Measurements from ENCODE around the gene CDCA4. TPM values are rescaled to one million over a fixed set of nuclear protein-coding genes. Genes with fewer than 3 reads are reported as not detected.
"Not testable (repeated sequence)": the region's sequence is repeated elsewhere in the genome, so short reads cannot be mapped to it uniquely, and the experiment has no call there.

Gene CDCA4
- total RNA-seq, 2 experiments from 2014 or later: 57.1 to 57.5 TPM

GRCh38 chr14:105042813-105043212 lies 21.9 kb upstream of the CDCA4 start:
- H3K36me3 Mint-ChIP-seq (ENCODE audit: low read depth): no peaks in the 10 kb centered on the region
- H3K4me1 Mint-ChIP-seq: peaks cover 13% of the 10 kb centered on the region
- no peak overlapping the region for H3K4me3 Mint-ChIP-seq
- ChIA-PET CTCF (interaction anchor here (1.3 to 5.8 kb wide), 6 partner anchors 9 to 309 kb away, joined by 3 to 73 read pairs (median 43); partner anchors contain the start of genes CDCA4 and GPR132), POLR2A (interaction anchor here (1.0 to 6.3 kb wide), 3 partner anchors 15 to 23 kb away, joined by 3 to 52 read pairs (median 6); partner anchors contain the start of gene CDCA4)
- peaks cover 5% of the 10 kb centered on the region for H3K27me3 Mint-ChIP-seq
- H3K27ac Mint-ChIP-seq: no peak overlapping the region
- no peaks in the 10 kb centered on the region for H3K9me3 Mint-ChIP-seq
- no peak for DNase-seq

- H3K27me3 Mint-ChIP-seq: peaks cover 5% of the 10 kb centered on the region
- H3K4me3 Mint-ChIP-seq: no peak overlapping the region
- peaks cover 13% of the 10 kb centered on the region for H3K4me1 Mint-ChIP-seq
- H3K27ac Mint-ChIP-seq: no peak overlapping the region
- CTCF ChIA-PET: interaction anchor here (4.6 kb wide), 1 partner anchor 13 kb away, joined by 14 read pairs; no protein-coding TSS in a partner anchor
- DNase-seq: no peak
- no peaks in the 10 kb centered on the region for H3K9me3 Mint-ChIP-seq
- POLR2A ChIA-PET: interaction anchor here (1.0 to 6.3 kb wide), 4 partner anchors 14 to 23 kb away, joined by 3 to 52 read pairs (median 4); partner anchors contain the start of gene CDCA4
- H3K36me3 Mint-ChIP-seq (ENCODE audit: low read depth): no peaks in the 10 kb centered on the region
These were observed 21.2 kb upstream of the CDCA4 start for GRCh38 chr14:105041841-105042765.

DNA sequence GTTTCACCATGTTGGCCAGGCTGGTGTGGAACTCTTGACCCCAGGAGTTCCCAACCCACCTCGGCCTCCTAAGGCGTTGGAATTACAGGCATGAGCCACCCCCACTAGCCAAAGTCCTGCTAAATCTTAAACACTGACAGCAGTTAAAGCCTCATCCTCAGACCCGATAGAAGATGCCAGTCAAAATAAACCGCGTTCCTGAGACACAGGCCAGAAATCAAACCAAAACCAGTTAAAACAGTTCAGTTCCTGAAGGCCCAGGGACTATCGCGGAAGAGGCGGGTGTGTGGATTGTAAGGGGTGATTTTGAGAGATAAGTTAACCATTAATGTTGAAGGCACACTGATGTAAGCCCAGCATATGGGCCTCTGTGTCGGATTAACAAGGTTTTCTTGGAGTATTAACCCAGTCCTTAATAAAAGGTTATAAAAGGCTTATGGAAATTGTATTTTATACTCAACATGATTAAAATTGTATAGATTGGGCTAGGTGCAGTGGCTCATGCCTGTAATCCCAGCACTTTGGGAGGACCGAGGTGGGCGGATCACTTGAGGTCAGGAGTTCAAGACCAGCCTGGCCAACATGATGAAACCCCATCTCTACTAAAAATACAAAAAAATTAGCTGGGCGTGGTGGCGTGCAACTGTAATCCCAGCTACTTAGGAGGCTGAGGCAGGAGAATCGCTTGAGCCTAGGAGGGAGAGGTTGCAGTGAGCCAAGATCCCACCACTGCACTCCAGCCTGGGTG lies 18.7 kb upstream of the CDCA4 start:
- POLR2A ChIA-PET: interaction anchor here (1.1 to 1.2 kb wide), 2 partner anchors 18 to 19 kb away, joined by 3 read pairs; partner anchors contain the start of gene CDCA4
- DNase-seq: no peak
- peaks cover 3% of the 10 kb centered on the region for H3K4me1 Mint-ChIP-seq
- no peak overlapping the region for H3K4me3 Mint-ChIP-seq
- H3K27ac Mint-ChIP-seq: no peak overlapping the region
- CTCF ChIA-PET: interaction anchor here (1.4 kb wide), 1 partner anchor 51 kb away, joined by 4 read pairs; no protein-coding TSS in a partner anchor
- H3K9me3 Mint-ChIP-seq: no peaks in the 10 kb centered on the region
- no peaks in the 10 kb centered on the region for H3K36me3 Mint-ChIP-seq (ENCODE audit: low read depth)
- H3K27me3 Mint-ChIP-seq: peaks cover 4% of the 10 kb centered on the region

DNA sequence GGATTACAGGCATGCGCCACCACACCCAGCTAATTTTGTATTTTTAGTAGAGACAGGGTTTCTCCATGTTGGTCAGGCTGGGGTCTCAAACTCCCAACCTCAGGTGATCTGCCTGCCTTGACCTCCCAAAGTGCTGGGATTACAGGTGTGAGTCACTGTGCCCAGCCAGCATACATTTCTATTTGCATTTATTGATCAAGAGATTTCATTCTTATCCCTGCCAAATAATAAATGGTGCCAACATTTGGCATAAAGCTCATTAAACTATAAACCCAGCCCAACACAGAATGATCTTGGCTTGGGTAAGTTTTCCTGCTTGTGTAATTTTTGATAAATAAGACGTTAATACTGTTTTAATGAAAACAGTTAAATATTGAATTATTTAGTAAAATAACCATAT lies 14.7 kb upstream of the CDCA4 start:
- not testable (repeated sequence) for H3K4me3 Mint-ChIP-seq; DNase-seq; H3K27ac Mint-ChIP-seq; H3K9me3 Mint-ChIP-seq; H3K36me3 Mint-ChIP-seq (ENCODE audit: low read depth); H3K27me3 Mint-ChIP-seq
- ChIA-PET POLR2A (interaction anchor here (1.6 kb wide), 3 partner anchors 10 to 17 kb away, joined by 4 to 9 read pairs (median 7); partner anchors contain the start of gene CDCA4), CTCF (interaction anchor here (0.7 to 3.3 kb wide), 3 partner anchors 9 to 60 kb away, joined by 3 to 27 read pairs (median 3); no protein-coding TSS in a partner anchor)
- peaks cover 17% of the 10 kb centered on the region for H3K4me1 Mint-ChIP-seq

DNA sequence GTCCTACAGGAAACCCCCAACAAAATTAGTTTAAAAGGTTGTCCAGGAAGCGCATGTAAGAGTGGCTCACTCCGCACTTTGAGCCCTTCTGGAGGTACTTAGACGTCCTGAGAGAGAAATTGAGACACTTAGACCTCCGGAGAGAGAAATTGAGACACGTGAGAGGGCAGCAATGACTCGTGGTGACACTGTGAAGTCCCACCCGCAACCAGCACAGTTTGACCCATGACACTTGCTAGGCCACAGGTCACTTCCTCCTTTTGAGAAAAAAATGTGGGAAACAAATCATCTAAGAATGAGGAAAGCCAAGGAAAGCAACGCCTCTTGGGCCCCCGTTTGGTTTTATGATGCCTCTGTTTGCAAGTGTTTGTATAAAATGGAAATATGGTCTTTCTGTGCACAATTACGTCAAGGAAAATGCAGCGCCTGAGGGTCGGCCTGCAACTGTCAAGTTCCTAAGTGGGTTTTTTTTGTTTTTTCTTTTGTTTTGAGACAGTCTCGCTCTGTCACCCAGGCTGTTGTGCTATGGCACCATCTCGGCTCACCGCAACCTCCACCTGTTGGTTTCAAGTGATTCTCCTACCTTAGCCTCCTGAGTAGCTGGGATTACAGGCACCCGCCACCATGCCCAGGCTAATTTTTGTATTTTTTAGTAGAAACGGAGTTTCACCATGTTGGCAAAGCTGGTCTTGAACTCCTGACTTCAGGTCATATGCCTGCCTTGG lies 13.6 kb upstream of the CDCA4 start:
- no peaks in the 10 kb centered on the region for H3K9me3 Mint-ChIP-seq
- no peak for DNase-seq
- no peak overlapping the region for H3K27ac Mint-ChIP-seq
- peaks cover 8% of the 10 kb centered on the region for H3K27me3 Mint-ChIP-seq
- peaks cover 17% of the 10 kb centered on the region for H3K4me1 Mint-ChIP-seq
- peaks cover 3% of the 10 kb centered on the region for H3K36me3 Mint-ChIP-seq (ENCODE audit: low read depth)
- ChIA-PET CTCF (interaction anchor here (0.9 to 3.3 kb wide), 2 partner anchors 10 to 59 kb away, joined by 3 to 27 read pairs; no protein-coding TSS in a partner anchor), POLR2A (interaction anchor here (1.4 to 1.6 kb wide), 4 partner anchors 11 to 16 kb away, joined by 4 to 9 read pairs (median 7); partner anchors contain the start of gene CDCA4)
- no peak overlapping the region for H3K4me3 Mint-ChIP-seq

DNA sequence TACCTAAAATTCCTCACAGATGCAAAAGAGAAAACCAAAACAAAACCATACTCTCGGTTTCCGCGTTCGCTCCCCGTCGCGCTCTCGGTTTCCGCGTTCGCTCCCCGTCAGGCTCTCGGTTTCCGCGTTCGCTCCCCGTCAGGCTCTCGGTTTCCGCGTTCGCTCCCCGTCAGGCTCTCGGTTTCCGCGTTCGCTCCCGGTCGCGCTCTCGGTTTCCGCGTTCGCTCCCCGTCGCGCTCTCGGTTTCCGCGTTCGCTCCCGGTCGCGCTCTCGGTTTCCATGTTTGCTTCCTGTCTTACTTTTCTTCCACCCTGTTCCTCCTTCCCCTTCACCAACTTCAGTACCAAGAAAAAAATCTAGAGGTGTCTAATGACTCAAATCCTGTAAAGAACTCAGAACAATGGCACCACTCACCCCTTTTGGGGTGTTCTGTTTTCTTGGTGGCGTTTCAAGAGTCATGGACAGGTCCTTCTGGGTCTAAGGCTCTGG lies 12.6 kb upstream of the CDCA4 start:
- Mint-ChIP-seq H3K4me1 (peaks cover 17% of the 10 kb centered on the region), H3K4me3 (peak overlapping the region; percentile 79)
- ChIA-PET POLR2A (interaction anchor here (1.4 kb wide), 1 partner anchor 12 kb away, joined by 7 read pairs; the partner anchor contains the start of gene CDCA4), CTCF (interaction anchor here (3.3 kb wide), 1 partner anchor 11 kb away, joined by 27 read pairs; no protein-coding TSS in a partner anchor)
- H3K9me3 Mint-ChIP-seq; H3K27ac Mint-ChIP-seq; H3K36me3 Mint-ChIP-seq (ENCODE audit: low read depth); H3K27me3 Mint-ChIP-seq; DNase-seq: not testable (repeated sequence)

GRCh38 chr14:105032451-105032901 lies 11.6 kb upstream of the CDCA4 start:
- peak overlapping the region; percentile 24 for H3K4me3 Mint-ChIP-seq
- H3K36me3 Mint-ChIP-seq (ENCODE audit: low read depth); DNase-seq; H3K9me3 Mint-ChIP-seq; H3K27me3 Mint-ChIP-seq; H3K27ac Mint-ChIP-seq: not testable (repeated sequence)
- ChIA-PET CTCF (interaction anchor here (0.5 to 3.3 kb wide), 2 partner anchors 12 to 53 kb away, joined by 4 to 27 read pairs; no protein-coding TSS in a partner anchor), POLR2A (interaction anchor here (0.5 to 1.5 kb wide), 2 partner anchors 13 to 14 kb away, joined by 3 to 5 read pairs; no protein-coding TSS in a partner anchor)
- peaks cover 23% of the 10 kb centered on the region for H3K4me1 Mint-ChIP-seq

DNA sequence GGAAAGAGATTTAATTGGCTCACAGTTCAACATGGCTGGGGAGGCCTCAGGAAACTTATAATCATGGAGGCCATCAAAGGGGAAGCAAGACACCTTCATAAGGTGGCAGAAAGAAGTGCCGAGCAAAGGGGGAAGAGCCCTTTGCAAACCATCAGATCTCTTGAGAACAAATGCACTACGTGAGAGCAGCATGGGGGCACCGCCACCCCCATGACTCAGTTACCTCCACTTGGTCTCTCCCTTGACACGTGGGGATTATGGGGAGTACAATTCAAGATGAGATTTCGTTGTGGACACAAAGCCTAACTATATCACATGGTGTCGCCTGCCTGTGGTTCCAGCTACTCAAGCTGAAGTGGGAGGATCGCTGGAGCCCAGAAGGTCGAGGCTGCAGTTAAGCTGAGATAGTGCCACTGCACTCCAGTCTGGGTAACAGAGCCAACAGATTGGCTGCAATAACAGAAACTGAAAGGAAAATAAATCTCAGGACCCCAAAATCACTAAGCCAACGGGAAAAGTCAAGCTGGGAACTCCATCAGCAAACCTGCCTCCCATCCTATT lies 10.0 kb upstream of the CDCA4 start:
- H3K4me3 Mint-ChIP-seq: no peak overlapping the region
- DNase-seq: no peak
- peaks cover 35% of the 10 kb centered on the region for H3K4me1 Mint-ChIP-seq
- no peak overlapping the region for H3K27ac Mint-ChIP-seq
- ChIA-PET POLR2A (interaction anchor here (1.3 to 1.5 kb wide), 2 partner anchors 12 to 26 kb away, joined by 3 read pairs; no protein-coding TSS in a partner anchor), CTCF (no interaction called here)
- H3K9me3 Mint-ChIP-seq: peaks cover 2% of the 10 kb centered on the region
- H3K36me3 Mint-ChIP-seq (ENCODE audit: low read depth): peaks cover 10% of the 10 kb centered on the region
- H3K27me3 Mint-ChIP-seq: peaks cover 8% of the 10 kb centered on the region

- no peak for DNase-seq
- Mint-ChIP-seq H3K36me3 (ENCODE audit: low read depth) (peaks cover 10% of the 10 kb centered on the region), H3K4me3 (no peak overlapping the region), H3K27me3 (peaks cover 8% of the 10 kb centered on the region), H3K27ac (no peak overlapping the region), H3K9me3 (peaks cover 2% of the 10 kb centered on the region), H3K4me1 (peaks cover 42% of the 10 kb centered on the region)
- ChIA-PET POLR2A (no interaction called here), CTCF (interaction anchor here (0.7 to 2.3 kb wide), 2 partner anchors 15 to 56 kb away, joined by 3 to 14 read pairs; no protein-coding TSS in a partner anchor)
These were observed 9.3 kb upstream of the CDCA4 start for GRCh38 chr14:105030194-105030593.

DNA sequence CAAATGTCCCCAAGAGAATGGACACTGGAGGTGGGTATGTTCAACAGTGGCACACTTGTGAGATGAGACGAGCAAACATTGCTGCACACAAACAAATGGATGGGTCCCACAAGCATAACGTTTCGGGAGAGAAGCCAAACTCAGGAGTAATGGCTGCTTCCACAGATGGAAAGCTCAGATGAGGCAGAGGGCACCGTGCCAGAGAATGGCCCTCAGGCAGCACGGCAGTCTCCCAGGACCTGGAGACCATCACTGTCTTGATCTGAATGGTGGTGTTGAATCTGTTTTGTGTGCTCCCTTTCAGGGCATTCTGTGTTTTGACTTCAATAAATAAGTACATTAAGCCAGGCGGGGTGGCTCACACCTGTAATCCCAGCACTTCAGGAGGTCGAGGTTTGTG lies 8.5 kb upstream of the CDCA4 start:
- peaks cover 48% of the 10 kb centered on the region for H3K4me1 Mint-ChIP-seq
- ChIA-PET POLR2A (interaction anchor here (2.1 kb wide), 1 partner anchor 11 kb away, joined by 8 read pairs; no protein-coding TSS in a partner anchor), CTCF (interaction anchor here (2.3 kb wide), 1 partner anchor 15 kb away, joined by 14 read pairs; no protein-coding TSS in a partner anchor)
- DNase-seq: no peak
- no peak overlapping the region for H3K4me3 Mint-ChIP-seq
- peaks cover 10% of the 10 kb centered on the region for H3K36me3 Mint-ChIP-seq (ENCODE audit: low read depth)
- H3K9me3 Mint-ChIP-seq: peaks cover 2% of the 10 kb centered on the region
- peaks cover 5% of the 10 kb centered on the region for H3K27me3 Mint-ChIP-seq
- no peak overlapping the region for H3K27ac Mint-ChIP-seq

- POLR2A ChIA-PET: interaction anchor here (1.6 to 2.1 kb wide), 2 partner anchors 10 to 15 kb away, joined by 6 to 8 read pairs; no protein-coding TSS in a partner anchor
- Mint-ChIP-seq H3K9me3 (peaks cover 2% of the 10 kb centered on the region), H3K4me3 (no peak overlapping the region), H3K36me3 (ENCODE audit: low read depth) (peaks cover 8% of the 10 kb centered on the region), H3K27ac (no peak overlapping the region), H3K4me1 (peaks cover 51% of the 10 kb centered on the region), H3K27me3 (no peaks in the 10 kb centered on the region)
- CTCF ChIA-PET: interaction anchor here (2.3 kb wide), 1 partner anchor 16 kb away, joined by 14 read pairs; no protein-coding TSS in a partner anchor
- DNase-seq: no peak
These were observed 7.5 kb upstream of the CDCA4 start for GRCh38 chr14:105028251-105028927.

All from activated CD4-positive, alpha-beta memory T cell treated with anti-CD3 and anti-CD28 coated beads, Interleukin-2, amount 10 ng/mL, durations not matched to agents 7 days and 5 days (primary cell).